Measurements from ENCODE around the gene KLK10.

DNA sequence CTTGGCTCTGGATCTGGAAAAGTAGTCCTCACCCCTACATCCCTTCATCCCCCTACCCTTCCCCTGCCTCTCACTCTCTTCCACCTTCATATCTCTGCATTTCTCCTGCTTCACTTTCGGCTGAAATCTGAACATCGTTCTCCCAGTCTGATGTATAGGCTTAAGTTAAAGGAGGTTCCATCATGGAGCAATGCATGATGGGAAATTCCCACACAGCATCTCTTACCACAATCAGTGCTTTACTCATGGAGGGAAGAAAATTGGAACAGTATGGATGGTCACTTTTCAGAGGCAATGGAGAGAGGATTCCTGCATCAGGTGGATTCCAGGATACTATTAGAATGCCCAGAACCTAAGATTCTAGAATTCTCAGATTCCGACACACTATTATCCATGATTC is 12.0 kb downstream of the KLK10 start:
- TF ChIP-seq GATA2 (IDR thresholded peaks at IDR 0.05; ENCODE audit: low read depth, low read length): no peak
- TF ChIP-seq GATA3 (IDR thresholded peaks at IDR 0.05; ENCODE audit: low read depth, low read length): no peak

Measured in SH-SY5Y (cell line).